ENCODE data around the gene SCGB1A1.

SCGB1A1 gene

DNA sequence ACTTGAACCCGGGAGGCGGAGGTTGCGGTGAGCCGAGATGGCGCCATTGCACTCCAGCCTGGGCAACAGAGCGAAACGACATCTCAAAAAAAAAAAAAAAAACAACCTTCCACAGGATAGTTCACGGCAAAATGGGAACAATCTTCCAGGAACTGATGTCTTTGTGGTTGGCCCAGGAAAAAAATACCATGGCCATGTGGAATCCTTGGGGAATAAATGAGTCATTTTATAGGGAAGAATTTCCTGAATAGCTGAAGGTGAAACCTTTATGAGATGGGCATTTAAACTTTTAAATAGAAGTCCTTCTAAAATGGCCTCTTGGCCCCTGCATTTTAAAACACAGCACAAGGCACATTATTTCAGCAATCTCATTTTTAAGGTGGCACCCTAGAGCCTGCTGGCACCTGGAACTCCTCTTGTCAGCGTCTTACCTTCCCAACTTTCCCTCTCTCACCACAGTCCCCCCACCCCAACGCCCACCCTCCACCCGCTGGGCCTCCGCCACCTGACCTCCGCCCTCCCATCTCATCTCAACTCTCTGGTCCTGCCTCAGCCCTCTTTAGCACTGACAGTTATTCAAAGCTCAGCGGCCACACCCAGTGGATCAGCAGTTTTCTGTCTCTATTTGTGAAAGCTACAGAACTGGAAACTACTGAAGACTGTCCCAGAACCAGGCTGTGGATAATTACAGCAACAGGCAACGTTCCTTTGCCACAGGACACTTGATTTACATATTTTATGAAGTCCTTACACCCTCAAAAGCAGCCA, 43.1 kb downstream of the SCGB1A1 start:
- no peak for DNase-seq (ENCODE audit: low read depth)
- H3K4me3 ChIP-seq (ENCODE audit: low read depth, low read length): no peak overlapping the region
- TF ChIP-seq, protein P1, sequence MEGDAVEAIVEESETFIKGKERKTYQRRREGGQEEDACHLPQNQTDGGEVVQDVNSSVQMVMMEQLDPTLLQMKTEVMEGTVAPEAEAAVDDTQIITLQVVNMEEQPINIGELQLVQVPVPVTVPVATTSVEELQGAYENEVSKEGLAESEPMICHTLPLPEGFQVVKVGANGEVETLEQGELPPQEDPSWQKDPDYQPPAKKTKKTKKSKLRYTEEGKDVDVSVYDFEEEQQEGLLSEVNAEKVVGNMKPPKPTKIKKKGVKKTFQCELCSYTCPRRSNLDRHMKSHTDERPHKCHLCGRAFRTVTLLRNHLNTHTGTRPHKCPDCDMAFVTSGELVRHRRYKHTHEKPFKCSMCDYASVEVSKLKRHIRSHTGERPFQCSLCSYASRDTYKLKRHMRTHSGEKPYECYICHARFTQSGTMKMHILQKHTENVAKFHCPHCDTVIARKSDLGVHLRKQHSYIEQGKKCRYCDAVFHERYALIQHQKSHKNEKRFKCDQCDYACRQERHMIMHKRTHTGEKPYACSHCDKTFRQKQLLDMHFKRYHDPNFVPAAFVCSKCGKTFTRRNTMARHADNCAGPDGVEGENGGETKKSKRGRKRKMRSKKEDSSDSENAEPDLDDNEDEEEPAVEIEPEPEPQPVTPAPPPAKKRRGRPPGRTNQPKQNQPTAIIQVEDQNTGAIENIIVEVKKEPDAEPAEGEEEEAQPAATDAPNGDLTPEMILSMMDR (IDR thresholded peaks at IDR 0.05; ENCODE audit: low read depth, low read length, missing control alignments): no peak
- in situ Hi-C loops (cut with HindIII; ENCODE audit: low sequenced_read_pairs): no loop called here

DNA sequence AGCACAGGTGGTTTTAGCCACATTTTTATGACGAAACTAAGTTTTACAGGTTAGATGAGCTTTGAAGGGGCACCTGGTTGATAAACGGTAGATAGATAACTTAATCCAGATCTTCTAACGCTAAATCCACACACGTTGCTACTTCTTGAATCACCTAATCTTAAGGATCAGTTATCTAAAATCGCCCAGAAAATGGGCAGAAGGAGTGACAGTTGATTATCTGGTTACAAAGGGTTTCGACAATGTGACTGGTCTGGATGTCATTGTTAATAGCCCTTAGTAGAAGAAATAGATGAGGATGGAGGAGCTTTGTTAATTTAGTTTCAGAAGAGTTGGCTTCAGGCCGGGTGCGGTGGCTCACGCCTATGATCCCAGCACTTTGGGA, 43.7 kb downstream of the SCGB1A1 start:
- no peak overlapping the region for H3K4me3 ChIP-seq (ENCODE audit: low read depth, low read length)
- TF ChIP-seq, protein P1 (IDR thresholded peaks at IDR 0.05; ENCODE audit: low read depth, low read length, missing control alignments): no peak
- no peak for DNase-seq (ENCODE audit: low read depth)
- in situ Hi-C loops (cut with HindIII; ENCODE audit: low sequenced_read_pairs): no loop called here

DNA sequence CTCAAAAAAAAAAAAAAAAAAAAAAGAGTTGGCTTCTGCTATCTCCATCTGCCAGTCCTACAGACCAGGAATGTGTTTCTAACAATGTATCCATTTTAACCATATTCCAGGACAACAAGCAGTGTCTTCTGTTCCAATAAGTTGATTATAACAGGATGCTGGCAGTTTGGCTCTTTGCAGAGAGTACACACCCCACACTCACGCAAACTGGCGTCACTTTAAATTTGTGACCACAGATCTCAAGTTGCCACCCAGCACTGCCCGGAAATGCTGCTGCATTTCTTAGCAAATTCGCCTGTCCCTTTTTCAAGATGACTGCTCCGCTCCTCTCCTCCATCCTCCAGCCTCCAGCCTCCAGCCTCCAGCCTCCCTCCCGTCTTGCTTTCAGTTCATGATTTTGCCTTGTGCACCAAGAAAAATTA, 44.3 kb downstream of the SCGB1A1 start:
- in situ Hi-C loops (cut with HindIII; ENCODE audit: low sequenced_read_pairs): no loop called here
- TF ChIP-seq, protein P1 (IDR thresholded peaks at IDR 0.05; ENCODE audit: low read depth, low read length, missing control alignments): no peak
- no peak overlapping the region for H3K4me3 ChIP-seq (ENCODE audit: low read depth, low read length)
- DNase-seq (ENCODE audit: low read depth): no peak

DNA sequence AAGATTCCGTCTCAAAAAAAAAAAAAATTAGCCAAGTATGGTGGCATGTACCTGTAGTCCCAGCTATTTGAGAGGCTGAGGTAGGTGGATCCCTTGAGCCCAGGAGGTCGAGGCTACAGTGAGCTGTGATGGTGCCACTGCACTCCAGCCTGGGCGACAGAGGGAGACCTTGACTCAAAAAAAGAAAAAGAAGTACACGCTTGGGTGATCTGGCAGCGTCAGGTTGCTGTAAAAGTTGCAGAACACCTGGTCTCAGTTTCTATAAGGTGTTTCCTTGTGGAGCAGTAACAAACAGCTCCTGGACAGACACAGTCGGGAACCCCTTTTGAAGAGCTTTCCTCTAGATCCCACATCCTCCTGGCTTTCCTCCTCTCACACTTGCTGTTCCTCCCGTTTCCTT, 45.8 kb downstream of the SCGB1A1 start:
- in situ Hi-C loops (cut with HindIII; ENCODE audit: low sequenced_read_pairs): no loop called here
- no peak for DNase-seq (ENCODE audit: low read depth)
- TF ChIP-seq, protein P1 (IDR thresholded peaks at IDR 0.05; ENCODE audit: low read depth, low read length, missing control alignments): no peak
- H3K4me3 ChIP-seq (ENCODE audit: low read depth, low read length): no peak overlapping the region

DNA sequence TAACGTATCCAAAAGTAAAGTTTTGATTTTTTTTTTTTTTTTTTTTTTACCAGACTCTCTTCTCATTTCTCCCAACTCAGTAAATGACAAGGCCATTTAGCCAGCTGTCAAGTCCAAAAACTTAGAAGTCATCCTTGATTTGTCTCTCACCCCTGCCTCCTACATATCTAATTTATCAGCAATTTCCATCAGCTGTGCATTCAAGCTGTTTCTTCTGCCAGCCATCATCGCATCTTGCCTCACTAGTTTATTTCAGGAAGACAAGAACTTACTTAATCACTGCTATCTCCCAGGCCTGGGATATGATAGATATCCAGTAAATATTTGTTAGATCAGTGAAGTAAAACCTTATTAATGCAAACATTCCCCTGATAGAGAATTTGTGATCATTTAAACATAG, 47.6 kb downstream of the SCGB1A1 start:
- TF ChIP-seq, protein P1 (IDR thresholded peaks at IDR 0.05; ENCODE audit: low read depth, low read length, missing control alignments): no peak
- in situ Hi-C loops (cut with HindIII; ENCODE audit: low sequenced_read_pairs): no loop called here
- no peak overlapping the region for H3K4me3 ChIP-seq (ENCODE audit: low read depth, low read length)
- DNase-seq (ENCODE audit: low read depth): no peak

DNA sequence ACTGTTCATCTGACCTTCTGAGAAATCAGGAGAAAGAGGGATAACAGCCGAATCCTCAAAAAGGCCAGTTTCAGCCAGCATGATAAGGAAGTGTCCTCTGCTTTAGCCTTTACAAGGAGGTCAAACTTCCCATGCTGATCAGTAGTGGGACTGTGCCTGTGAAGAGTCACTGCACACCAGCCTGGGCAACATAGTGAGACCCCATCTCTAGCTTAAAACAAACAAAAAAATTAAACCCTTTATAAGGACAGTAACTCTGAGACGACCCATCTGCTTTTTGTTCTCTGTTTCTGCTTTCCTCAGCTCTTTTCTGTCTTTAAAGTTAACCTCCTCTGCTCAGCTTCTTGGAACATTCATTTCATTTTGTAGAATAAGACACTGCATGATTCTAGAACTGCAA, 49.7 kb downstream of the SCGB1A1 start:
- DNase-seq (ENCODE audit: low read depth): no peak
- TF ChIP-seq, protein P1 (IDR thresholded peaks at IDR 0.05; ENCODE audit: low read depth, low read length, missing control alignments): no peak
- H3K4me3 ChIP-seq (ENCODE audit: low read depth, low read length): no peak overlapping the region
- in situ Hi-C loops (cut with HindIII; ENCODE audit: low sequenced_read_pairs): no loop called here
